PC-9 (cell line): ENCODE data around the gene SLC25A21.

Experiments used
- CTCF ChIP-seq: fragments of 200-600 bp; sonication (generic); conservative IDR thresholded peaks from 2 replicates; pipeline ENCODE4 v1.6.1; 2017; ENCODE audit warnings: mixed run types, antibody characterized with exemption, mild to moderate bottlenecking, moderate library complexity
- EZH2 ChIP-seq: fragments of 200-600 bp; sonication (generic); IDR thresholded peaks from 2 replicates; pipeline ENCODE4 v1.8.0; 2017; ENCODE audit warnings: antibody characterized with exemption, low read depth

DNA sequence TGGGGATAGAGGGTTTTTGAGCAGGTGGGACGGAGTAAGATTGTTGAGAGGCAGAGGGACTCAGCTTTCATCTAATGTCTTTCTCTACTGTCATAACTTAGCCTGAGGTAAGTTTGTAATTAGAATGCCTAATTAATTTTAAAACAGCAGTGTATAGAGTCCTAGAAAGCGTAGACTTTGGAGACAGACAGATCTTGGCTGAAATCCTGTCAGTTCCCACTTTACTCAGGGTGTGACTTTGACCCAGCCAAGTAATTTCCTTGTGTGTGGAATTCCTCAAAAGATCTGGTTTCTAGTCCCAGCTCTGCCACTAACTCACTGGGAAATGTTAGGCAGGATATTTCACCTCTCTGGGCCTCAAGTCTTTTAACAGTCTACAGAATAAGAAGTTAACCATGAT is 74.3 kb downstream of the SLC25A21 start:
- no peak for TF ChIP-seq EZH2
- no peak for TF ChIP-seq CTCF
